Activated CD4-positive, alpha-beta T cell treated with anti-CD3 and anti-CD28 coated beads, Interleukin-2, Interleukin-4, amounts not matched to agents 100 ng/mL and 50 ng/mL, durations not matched to agents 16 hours and 8 hours (primary cell): ENCODE results near the gene LRRC27.

Source experiments
- DNase-seq: peaks from one replicate; pipeline ENCODE4 v3.0.0-alpha.2; 2020; ENCODE audit warnings: low spot score

The LRRC27 gene

DNA sequence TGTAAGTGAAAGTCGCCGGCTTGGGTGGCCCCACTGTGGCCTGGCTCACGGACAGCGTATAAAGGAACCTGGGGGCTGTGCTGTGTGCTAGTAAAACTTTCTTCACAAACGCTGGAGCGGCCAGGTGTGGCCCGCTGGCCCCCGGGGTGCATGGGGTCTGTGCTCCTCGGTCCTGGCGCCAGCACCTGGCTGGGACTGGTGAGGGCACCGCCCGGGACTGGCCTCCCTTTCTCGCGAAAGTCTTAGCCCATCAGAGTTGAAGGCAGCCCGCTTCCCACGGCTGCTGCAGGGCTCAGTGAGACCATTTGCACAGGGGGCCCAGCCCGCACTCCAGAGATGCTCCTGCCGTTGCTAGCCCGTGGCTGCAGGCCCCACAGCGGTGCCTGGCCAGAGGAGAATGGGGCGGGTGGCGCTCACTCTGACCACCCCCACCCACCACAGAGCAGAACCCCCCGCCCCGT lies 70.8 kb downstream of the LRRC27 start:
- no peak for DNase-seq

DNA sequence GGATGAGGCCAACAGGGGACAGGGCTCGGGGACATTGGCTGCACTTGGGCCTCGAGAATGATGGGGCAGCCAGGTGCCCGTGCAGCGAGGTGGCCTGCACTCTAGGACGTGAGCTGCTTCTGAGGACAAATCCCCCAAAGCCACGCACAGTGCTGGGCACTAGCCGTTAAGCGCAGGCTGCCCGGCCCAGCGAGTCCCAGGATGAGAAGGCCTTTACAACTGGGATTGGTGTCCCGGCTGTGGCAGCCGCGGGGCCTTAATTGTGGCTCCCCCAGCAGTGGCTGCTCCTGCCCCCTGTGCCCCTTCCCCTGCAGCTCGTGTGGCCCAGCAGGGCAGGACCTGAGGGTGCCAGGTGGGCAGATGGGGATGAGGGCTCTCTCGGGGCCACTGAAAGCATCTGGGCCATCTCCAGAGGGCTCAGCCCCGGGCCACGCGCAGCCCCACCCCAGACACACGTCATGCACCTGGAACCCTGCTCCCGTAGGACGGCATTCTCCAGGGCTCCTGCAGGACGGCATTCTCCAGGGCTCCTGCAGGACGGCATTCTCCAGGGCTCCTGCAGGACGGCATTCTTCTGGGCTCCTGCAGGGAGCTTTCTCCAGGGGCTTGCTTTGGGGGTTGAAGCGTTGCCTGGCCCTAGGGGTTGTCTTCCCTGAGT lies 71.6 kb downstream of the LRRC27 start:
- no peak for DNase-seq

DNA sequence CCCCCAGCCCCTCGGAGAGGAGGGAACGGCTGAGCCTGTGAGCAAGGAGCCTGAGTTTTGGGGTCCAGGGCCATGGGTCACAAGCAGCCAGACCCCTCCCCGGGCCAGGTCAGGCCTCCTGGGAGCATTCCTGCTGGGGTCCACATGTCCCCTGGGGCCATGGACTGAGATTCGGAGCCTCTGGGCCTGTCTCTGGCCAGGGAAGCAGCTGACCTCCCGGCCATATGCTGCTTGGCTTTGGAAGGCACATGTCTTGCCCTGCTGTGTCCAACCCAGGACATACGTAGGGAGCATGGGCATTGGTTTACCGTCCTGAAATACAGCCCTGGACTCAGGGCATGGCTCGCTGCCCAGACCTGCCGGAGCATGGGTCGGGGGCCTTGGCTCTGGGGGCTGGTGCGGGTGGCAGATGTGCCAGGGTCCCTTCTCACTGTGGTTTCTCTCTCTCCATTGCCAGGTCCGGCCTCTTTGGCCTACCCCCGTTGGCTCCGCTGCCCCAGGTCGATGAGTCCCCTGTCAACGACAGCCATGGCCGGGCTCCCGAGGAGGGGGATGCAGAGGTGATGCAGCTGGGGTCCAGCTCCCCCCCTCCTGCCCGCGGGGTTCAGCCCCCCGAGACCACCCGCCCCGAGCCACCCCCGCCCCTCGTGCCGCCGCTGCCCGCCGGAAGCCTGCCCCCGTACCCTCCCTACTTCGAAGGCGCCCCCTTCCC lies 72.3 kb downstream of the LRRC27 start:
- no peak for DNase-seq

DNA sequence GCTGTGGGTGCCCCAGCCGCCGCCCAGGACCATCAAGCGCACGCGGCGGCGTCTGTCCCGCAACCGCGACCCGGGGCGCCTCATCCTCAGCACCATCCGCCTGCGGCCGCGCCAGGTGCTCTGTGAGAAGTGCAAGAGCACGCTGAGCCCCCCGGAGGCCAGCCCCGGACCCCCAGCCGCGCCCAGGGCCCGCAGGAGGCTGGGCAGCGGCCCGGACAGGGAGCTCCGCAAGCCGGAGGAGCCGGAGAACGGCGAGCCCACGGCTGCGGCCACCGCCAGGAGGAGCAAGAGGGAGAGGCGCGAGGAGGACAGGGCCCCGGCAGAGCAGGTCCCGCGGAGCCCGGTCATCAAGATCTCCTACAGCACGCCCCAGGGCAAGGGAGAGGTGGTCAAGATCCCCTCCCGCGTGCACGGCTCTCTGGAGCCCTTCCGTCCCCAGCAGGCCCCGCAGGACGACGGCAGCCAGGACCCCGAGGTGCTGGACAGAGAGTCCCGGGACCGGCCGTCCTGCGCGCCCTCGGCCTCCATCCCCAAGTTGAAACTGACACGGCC lies 73.0 kb downstream of the LRRC27 start:
- no peak for DNase-seq

DNA sequence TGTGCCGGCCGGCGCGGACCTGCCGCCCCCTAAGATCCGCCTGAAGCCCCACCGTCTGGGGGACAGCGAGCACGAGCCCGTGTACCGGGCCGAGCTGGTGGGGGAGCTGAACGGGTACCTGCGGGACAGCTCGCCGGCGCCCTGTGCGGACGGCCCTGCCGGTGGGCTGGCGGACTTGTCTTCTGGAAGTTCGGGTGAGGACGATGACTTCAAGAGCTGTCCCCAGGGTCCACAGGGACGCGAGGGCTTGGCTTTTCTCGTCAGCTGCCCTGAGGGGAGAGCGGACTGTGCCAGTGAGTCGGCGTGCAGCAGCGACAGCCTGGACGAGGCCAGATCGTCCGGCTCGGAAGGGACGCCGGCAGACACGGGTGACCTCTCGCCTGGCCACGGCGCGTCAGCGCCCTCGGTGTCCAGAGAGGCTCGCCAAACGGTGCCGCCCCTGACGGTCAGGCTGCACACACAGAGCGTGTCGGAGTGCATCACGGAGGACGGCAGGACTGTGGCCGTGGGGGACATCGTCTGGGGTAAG lies 73.5 kb downstream of the LRRC27 start:
- DNase-seq, result no peak

DNA sequence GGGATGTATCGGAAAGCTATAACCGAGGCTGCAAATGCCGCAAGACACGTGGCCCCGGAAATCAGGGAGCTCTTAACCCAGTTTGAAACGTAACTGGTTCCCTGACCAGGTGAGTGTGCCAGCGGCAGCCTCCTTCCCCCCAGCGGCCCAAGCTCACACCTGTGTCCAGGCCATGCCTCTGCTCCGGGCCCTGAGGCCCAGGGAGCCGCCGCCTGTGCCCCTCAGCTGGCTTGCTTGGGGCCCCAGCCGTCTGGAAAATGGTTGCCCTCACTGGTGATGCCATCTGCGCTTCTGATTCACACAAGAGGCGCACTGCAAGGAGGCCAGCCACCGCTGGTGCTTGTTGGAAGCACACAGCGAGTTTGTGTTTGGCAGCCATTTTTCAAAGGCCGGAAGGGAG lies 74.2 kb downstream of the LRRC27 start:
- DNase-seq, result no peak

DNA sequence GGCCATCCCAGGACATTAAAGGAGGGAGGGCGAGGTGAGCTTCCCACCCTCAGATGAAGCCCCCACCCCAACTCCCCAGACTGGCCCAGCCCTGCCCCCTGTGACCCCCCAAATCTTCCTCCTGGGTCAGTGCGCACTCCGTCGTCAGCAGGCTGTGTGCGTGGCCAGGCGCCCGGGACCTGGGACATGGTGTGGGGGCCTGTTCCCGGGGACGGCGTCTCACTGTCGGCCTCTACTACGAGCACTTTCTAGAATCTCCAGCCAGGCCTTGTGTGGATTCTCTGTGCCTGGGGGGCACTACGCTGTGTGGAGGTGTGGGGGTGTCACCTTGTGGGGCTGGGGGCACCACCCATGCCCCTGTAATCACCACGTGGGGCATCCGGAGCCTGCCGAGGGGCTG lies 74.8 kb downstream of the LRRC27 start:
- DNase-seq, result no peak

DNA sequence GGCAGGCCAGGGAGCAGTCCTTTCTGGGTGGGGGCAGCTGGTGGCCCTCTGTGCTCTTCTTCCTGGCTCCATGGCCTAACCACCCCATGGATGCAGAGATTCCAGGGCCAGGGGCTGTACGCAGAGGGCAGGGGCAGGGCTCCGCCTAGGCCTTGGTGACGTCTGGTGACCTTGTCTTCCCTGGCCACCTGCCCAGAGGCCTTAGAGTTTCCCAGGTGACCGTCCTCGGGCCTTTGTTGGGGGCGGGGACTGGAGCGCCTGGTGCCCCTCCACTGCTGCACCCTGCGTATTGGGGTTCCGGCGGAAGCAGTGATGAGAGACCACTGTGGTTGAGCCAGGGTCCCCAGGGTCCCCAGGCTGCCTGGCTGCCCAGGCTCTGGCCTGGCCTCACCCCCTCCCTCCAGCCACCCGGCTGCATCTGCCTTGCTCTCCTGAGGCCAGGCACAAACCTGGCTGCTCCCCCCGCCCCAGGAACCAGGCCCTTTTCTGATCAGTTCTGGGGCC lies 75.3 kb downstream of the LRRC27 start:
- DNase-seq, result no peak

DNA sequence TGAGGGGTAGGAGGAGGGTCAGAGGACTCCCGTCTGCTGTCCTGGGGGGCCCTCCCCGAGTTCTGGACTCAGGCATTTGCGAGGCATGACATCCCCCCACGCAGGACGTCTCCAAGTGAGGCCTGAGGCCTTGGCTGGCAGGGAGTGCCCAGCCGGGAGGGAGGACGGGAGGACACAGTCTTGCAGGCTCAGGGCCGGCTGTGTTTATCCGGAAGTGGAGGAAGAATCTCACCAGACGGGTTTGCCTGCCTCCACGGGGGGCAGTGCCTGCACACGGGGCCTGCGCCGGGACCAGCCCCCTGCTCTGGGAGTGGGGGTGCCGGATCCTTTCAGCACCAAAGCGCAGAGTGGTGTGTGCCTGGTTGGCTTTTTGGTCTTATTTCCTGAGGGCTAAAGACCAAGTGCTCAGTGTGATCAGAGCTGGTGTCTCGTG lies 75.9 kb downstream of the LRRC27 start:
- no peak for DNase-seq

DNA sequence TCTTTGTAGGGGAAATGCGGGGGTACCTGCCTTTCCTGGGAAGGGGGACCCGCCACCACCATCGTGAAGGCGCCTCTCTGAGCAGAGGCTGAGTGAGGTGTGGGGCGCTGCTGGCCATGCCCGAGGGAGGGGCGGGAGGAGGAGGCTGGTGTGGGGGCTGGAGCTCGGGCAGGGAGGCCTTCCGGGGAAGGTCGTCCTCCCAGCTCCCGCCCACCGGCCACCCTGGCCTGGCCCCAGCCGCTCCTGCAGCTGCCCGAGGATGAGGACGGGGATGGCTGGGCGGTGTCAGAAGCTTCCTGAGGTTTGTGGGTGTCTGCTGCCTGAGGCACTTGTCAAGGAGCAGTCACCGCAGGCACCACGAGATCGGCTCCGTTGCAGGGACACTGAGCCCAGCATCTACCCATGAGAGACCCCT lies 76.4 kb downstream of the LRRC27 start:
- DNase-seq, result no peak

DNA sequence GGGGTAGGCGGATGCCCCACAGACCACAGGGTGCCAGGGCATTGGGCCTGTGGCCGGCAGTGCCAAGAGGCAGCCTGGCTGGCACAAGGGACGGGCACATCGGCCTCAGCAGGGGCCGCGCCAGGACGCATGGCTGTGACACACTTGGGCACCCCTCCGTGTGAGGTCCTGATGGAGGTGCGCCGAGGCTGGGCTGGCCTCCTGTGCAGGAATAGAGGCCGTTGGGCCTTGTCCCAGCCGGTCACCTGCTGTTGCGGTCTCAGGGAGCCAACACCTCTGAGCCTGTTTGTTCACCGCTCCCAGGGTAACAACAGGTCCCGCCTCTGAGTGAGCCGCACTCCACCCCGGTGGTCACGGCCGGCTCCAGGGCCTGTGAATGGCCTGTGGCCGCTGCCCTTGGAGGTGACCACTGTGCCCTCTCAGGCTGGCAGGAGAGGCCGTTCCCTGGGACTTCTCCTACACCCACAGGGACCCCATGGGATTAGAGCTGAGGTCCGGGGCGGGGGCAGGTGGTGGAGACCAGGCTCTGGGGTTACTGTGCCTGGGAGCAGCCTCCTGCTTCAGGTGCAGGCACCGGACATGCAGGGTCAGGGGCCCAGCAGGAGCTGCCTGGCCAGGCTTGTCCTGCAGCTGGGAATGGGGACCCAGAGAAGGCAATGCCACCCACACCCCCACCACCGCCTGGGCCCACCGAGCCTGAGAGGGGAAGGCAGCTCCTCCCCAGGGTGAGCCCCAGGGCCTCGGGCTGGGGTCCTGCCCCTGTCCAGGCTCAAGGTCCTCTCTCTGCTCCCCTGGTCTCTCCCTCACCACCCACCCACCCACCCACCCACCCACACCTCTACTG lies 77.1 kb downstream of the LRRC27 start:
- DNase-seq, result no peak

DNA sequence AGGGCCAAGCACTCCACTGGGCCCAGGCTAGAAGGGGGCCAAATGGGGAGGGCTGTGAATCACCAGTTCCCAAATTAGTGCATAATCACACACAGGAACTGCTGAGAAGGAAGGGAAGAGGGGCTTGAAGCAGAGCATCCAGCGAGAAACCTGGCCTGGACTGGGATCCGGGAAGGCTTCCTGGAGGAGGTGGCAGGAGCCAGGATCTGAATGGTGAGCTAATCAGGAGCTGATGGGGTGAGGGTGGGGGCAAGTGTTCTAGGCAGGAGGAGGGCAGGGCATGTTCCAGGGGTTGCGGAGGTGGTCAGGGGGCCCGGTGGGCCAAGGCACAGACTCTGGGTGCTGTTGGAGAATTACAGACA lies 77.7 kb downstream of the LRRC27 start:
- no peak for DNase-seq

DNA sequence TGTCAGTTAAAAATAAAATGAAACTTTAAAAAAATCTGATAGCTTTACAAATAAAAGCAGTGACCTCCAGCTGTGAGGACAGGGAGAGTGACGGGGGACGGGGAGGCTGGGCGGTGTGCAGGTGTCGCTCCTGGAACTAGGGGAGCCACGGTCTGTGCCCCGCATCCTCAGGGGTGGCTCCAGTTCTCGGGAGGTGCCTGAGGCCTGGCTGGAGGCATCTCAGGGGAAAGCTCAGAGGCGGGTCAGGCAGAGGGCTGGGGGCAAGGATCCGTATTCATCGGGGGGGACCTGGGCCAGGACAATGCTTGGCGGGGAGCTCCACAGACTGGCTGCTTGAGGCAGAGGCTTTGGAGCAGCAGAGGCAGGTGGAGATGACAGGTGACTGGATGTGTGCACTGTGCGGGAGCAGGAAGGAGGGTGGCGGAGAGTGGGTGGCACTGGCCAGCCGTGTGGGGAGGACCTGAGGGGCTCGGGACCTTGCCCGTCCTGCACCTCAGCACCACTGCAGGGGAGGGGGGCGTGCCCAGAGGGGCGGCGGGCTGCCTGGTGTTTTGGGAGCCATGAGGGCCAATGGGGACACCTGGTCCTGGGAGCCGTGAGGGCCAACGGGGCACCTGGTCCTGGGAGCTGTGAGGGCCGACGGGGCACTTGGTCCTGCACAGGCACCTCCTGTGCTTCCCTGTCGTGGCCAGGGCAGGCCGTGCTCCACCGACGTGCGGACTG lies 78.2 kb downstream of the LRRC27 start:
- no peak for DNase-seq

DNA sequence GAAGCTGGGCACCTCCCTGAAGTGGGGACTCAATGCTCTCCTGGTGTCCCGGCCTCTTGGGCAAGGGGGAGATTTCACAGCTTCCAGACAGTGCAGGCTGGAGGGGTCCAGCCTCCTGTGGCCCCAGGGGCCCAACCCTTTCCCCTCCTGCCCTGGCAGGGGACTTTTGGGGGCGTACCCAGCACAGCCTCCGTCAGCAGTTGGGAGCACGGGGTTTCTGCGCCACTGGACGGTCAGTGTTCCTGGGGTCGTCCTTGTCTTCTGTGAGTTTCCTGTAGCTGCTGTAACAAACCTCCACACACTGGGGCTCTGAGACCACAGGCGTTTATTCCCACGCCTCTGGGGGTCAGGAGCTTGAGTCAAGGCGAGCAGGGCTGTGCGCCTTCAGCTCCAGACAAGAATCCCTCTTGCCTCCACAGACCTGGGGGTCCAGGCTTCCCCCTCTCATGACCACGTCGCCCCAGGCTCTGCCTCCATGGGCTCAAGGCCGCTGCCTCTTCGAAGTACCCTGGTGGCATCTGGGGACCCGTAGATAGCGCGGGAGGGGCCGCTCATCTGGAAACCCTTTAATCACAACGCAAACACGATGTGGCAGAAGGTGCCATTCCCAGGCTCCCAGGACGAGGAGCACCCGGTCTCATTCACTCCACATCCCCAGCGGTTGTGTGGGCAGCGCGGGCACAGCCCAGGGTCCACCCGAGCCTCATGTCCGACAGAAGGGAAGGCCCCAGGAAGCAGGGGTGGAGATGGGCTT lies 79.0 kb downstream of the LRRC27 start:
- no peak for DNase-seq

DNA sequence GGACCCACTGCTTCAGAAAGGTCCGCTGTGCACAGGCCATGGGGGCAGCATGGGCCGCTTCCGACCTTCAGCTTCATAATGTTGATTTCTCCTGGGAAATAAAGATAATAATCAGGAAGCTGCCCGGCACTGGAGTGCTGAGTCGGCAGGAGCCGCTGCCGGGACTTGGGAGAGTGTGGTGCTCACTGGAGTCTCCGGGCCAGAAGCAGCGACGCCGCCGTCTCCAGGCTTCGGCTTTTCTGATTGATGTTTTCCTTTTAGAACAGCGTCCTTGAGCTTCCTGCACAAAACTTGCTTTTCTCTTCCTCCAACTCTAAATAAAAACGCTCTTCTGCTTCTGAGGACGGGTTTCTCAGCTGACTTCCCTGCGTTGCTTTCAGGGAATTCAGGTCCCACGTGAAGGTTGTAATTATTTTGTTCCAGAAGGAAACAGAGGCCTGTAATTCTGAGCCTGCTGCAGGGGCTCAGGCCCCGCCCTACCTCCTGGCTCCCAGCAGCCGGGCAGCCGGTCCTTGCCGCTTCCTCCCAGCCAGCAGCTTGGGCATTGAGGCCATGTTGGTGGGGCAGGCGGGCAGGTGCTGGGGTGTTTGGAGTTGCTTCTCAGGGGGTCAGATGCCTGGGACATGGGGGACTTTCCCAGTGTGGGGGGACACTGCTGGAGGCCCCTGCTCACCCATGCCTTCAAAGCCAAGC lies 79.7 kb downstream of the LRRC27 start:
- no peak for DNase-seq

DNA sequence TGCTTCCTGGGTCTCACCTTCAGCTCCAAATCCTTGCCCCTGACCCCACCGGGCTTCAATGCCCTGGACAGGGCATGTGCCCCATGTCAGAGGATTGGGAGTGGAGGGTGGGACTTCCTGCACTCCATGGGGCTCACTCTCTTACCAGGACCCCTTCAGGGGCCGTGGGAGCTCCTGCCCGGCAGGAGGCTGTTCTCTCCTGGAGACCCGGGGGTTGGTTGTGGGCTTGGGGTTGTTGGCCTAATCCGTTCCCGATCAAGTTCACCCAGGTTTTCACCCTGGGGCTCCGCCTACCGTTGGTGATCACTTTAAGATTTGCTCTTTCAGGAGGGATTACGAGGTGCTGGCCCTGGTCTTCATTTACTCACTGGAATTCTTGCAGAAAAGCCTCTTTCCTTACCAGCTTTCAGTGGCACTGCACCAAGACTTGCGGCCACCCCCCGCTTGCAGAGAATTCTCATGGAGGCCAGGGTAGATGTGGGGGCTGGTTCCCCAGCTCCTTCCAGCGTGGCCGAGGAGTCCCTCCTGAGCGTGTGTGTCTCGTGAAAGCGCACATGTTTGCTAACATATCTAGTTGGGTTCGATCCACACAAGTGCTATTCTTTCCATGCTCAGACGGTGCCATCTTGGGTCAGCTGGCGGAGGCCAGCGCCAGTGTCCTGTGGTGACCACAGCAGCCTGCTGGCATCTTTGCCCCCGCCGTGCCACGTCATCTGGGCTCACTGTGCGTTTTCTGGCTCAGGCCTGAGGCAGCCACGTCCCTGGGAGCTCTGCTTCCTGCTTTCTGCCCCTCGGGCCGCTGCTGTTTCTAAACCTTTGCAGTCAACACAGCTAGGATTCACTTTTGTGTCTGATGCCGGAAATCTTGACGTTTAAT lies 80.6 kb downstream of the LRRC27 start:
- DNase-seq, result no peak

DNA sequence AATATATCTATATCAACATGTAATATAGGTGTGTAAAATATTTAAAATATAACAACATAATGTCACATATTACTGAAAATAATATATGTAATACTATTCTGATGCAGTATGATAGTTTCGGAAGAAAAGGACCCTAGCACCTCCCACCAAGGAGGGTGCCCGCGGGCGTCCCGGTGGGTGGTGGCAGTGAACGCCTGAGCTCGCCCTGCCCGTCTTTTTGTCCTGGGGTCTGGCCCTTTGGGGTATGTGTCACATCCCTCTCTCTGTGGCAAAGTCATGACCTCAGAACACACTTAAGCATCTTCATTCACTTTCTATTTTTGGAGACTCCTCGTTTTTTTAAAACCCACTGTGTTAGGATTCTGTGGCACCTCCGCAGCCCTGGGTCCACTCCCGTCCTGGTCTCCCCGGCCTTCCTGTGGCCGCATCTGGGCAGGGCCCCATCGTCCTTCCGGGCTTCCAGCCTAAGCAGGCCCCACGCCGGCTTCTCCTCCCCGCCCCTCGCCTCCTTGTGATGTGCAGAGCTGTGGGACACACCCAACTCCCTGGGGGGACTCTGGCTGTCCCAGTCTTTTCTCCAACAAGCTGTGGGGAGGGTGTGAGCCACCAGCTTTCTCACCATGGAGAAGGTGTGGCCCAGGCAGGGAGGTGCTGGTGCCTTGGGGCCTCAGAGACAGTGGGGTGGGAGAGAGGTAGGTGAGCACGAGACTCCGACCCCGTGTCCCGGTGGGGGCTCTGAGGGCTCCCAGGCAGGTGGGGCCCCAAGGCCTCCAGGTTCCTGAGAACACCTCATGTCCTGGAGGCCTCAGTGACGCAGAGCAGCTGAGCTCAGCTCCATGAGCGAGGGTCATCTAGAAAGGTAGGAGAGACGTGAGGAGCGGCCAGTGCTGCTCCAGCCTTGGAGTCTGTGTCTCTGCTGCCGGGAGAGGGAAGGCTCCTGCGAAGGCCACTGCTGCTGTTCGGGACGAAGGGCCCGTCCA lies 81.5 kb downstream of the LRRC27 start:
- DNase-seq, result no peak
